Neural crest cell (in vitro differentiated cells): ENCODE data around the gene ERBB2. TPM values are rescaled to one million over a fixed set of nuclear protein-coding genes. Genes with fewer than 3 reads are reported as not detected.

Experiments used
- DNase-seq: peaks from one replicate; pipeline ENCODE4 v3.0.0; 2021; ENCODE audit warnings: low read depth, mixed read lengths, low spot score
- H3K27ac Mint-ChIP-seq: one replicate; pipeline ENCODE4 v1.8.0; 2021; ENCODE audit warnings: mild to moderate bottlenecking, mixed read lengths; ENCODE audit not compliant: unreplicated experiment
- H3K27me3 Mint-ChIP-seq: 2 replicates; pipeline ENCODE4 v1.8.0; 2021; ENCODE audit warnings: low read depth, mild to moderate bottlenecking, mixed read lengths
- H3K36me3 Mint-ChIP-seq: 2 replicates; pipeline ENCODE4 v1.8.0; 2021; ENCODE audit warnings: low read depth, mild to moderate bottlenecking, mixed read lengths
- H3K4me1 Mint-ChIP-seq: 2 replicates; pipeline ENCODE4 v1.8.0; 2021; ENCODE audit warnings: mixed read lengths
- H3K4me3 Mint-ChIP-seq: one replicate; pipeline ENCODE4 v1.8.0; 2021; ENCODE audit warnings: mild to moderate bottlenecking, mixed read lengths
- H3K9me3 Mint-ChIP-seq: 2 replicates; pipeline ENCODE4 v1.8.0; 2021; ENCODE audit warnings: mixed read lengths
- total RNA-seq: library from RNA; stranded (reverse); gene quantifications from 2 replicates; pipeline ENCODE4 v1.2.1, GENCODE V29; 2021
- TF ChIP-seq, protein P1 (sequence below): fragments of 200-600 bp; sonication (generic); conservative IDR thresholded peaks from 2 replicates; pipeline ENCODE4 v1.5.0; 2021; ENCODE audit warnings: antibody characterized with exemption, mild to moderate bottlenecking

Gene ERBB2
- total RNA-seq, 1 donor from 2014 or later, result 78.4 TPM

DNA sequence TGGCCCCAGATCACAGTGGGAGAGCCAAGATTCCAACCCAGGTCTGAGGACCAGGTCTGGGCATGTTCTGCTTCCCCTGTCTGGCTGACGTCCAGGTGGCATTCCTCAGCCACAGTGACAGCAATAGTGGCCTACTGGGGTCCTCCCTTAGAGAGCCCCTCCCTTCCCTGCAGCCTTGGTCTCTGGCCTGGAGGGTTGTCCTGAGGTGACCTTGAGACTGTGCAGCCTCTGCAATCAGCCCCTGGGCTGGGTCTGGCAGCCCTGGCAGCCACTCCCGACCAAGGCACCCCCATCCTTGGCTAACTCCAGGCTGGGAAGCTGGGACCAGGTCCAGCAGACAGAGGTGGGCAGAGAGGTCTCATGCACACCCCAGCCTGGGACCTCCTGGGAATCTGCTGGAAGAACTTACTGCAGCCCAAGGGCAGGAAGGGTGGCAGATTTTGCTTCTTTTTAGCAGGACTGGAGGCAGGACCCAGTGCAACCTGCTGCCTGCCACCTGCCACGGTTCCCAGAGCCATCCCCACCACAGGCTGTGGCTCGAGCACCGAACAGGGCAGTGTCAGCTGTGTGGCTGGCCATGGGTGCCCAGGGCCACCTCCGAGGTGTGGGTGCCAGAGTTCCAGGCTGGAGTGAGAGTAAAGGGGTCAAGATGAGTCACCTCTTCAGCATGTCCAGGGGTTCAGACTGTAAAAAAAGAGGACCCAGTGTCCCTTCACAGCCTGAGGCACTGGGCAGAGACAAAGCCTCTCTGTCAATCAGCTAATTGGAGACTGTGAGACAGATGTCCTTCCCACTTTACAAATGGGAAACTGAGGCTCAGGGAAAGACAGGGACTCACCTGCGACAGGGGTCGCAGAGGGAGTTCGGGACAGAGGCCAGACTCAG lies 50.5 kb downstream of the ERBB2 start:
- Mint-ChIP-seq H3K4me3 (no peak overlapping the region), H3K4me1 (no peaks in the 10 kb centered on the region), H3K27ac (no peak overlapping the region), H3K9me3 (no peaks in the 10 kb centered on the region), H3K27me3 (peaks cover 31% of the 10 kb centered on the region), H3K36me3 (no peaks in the 10 kb centered on the region)
- DNase-seq, result no peak
- TF ChIP-seq, protein P1, sequence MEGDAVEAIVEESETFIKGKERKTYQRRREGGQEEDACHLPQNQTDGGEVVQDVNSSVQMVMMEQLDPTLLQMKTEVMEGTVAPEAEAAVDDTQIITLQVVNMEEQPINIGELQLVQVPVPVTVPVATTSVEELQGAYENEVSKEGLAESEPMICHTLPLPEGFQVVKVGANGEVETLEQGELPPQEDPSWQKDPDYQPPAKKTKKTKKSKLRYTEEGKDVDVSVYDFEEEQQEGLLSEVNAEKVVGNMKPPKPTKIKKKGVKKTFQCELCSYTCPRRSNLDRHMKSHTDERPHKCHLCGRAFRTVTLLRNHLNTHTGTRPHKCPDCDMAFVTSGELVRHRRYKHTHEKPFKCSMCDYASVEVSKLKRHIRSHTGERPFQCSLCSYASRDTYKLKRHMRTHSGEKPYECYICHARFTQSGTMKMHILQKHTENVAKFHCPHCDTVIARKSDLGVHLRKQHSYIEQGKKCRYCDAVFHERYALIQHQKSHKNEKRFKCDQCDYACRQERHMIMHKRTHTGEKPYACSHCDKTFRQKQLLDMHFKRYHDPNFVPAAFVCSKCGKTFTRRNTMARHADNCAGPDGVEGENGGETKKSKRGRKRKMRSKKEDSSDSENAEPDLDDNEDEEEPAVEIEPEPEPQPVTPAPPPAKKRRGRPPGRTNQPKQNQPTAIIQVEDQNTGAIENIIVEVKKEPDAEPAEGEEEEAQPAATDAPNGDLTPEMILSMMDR, result no peak

DNA sequence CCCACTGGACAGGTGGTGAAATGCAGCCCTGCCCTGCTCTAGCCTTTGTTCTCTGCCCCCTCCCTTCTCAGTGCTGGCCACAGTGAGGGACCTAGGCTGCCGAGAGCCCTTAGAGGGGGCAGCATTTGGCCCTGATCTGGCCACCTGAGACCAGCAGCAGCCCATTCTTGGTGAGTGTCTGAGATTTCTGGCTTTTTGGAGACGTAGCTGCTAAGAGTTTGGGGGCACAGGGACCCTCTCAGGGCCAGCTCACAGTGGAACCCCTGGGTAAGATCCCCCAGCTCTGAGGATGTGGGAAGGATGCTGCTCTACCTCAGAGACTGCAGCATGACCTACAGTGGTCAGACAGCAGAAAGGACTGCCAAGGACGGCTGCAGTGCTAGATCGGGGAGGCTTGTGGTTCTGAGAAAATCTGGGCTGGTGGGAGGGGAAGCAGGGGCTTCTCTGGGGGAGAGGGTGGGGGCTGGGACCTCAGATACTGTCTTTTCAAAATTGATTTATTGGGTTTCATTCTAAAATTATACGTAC lies 51.2 kb downstream of the ERBB2 start:
- no peak overlapping the region for H3K27ac Mint-ChIP-seq
- H3K4me1 Mint-ChIP-seq, result no peaks in the 10 kb centered on the region
- H3K9me3 Mint-ChIP-seq, result no peaks in the 10 kb centered on the region
- H3K4me3 Mint-ChIP-seq, result peak overlapping the region; percentile 27
- no peak for DNase-seq
- TF ChIP-seq, protein P1, result no peak
- peaks cover 38% of the 10 kb centered on the region for H3K27me3 Mint-ChIP-seq
- no peaks in the 10 kb centered on the region for H3K36me3 Mint-ChIP-seq

DNA sequence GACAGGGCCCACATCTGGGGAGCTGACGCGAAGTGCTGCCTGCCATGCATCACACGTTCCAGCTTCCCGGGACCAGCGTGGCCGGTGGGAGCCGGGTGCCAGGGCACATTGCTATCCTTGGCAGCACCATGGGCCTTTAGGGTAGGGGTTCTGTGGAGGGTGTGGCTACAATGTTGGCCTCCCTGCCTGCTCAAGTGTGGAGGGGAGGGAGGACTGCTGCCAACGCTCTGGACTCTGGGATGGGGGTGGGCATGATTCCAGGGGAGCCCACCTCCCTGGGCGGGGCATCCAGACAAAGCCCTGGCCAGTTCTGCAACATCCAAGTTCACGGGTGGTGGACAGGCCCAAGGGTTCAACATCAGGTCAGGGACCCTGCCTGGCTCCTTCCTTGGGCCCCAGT lies 51.8 kb downstream of the ERBB2 start:
- Mint-ChIP-seq H3K4me1 (no peaks in the 10 kb centered on the region), H3K27ac (no peak overlapping the region), H3K36me3 (no peaks in the 10 kb centered on the region), H3K4me3 (no peak overlapping the region), H3K9me3 (no peaks in the 10 kb centered on the region), H3K27me3 (peaks cover 43% of the 10 kb centered on the region)
- no peak for DNase-seq
- TF ChIP-seq, protein P1, result no peak

DNA sequence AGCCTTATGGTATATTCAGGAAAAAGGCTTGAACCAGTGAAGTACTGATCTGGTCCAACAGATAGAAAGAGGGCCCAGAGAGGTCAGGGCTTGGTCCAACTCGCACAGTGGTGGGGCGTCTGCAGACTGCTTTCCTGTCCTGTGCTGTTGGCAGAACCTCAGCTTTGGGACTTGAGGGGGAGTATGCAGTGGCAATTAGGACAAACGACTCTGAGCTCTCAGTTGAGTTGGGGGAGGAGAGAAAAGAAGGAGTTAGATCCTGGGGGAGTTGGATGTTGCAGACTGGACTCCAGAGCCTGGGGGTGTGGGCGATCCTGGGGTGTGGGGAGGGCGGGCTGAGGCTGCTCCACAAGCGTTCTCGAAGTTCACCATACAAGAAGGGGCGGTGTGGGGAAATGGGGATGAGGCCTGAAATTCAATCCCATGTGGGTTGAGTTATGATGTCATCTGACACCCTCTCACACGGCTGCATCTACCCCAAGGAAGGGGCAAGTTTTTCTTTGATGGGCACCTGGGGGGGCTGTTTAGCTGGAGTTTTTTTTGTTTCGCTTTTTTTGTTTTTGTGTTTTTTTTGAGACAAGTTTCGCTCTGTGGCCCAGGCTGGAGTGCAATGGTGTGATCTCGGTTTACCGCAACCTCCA lies 52.5 kb downstream of the ERBB2 start:
- Mint-ChIP-seq H3K27me3 (peaks cover 49% of the 10 kb centered on the region), H3K4me3 (peak overlapping the region; percentile 86), H3K9me3 (no peaks in the 10 kb centered on the region), H3K4me1 (no peaks in the 10 kb centered on the region), H3K27ac (no peak overlapping the region), H3K36me3 (no peaks in the 10 kb centered on the region)
- TF ChIP-seq, protein P1, result no peak
- no peak for DNase-seq

DNA sequence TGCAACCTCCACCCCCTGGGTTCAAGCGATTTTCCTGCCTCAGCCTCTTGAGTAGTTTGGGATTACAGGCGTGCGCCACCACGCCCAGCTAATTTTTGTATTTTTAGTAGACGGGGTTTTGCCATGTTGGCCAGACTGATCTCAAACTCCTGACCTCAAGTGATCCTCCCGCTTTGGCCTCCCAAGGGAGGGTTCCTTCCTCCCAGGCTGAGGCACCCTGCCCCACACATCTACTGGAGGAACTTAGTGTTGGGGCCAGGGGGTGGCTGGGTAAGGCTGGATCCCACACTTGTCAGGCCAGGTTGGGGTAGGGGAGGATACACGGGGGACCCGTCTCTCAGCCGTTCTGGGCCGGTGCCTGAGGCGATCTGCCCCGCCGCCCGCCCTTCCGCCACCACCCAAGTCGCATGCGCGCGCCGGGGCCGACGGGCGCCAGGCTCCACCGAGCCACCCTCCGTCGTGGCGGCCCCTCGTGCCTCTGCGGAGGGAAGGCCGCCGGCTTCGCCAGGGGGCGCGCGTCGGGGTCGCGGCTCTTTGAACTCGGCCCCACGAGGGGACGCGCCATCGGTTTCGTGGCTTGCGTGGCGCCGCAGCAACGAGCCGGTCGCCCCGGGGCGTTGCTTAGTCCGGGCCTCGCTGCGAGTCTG lies 53.8 kb downstream of the ERBB2 start:
- Mint-ChIP-seq H3K4me1 (no peaks in the 10 kb centered on the region), H3K27me3 (peaks cover 53% of the 10 kb centered on the region), H3K9me3 (no peaks in the 10 kb centered on the region), H3K36me3 (no peaks in the 10 kb centered on the region), H3K4me3 (no peak overlapping the region), H3K27ac (no peak overlapping the region)
- TF ChIP-seq, protein P1, result no peak
- no peak for DNase-seq
